Cerebellar nuclear complex (tissue), 1 donor: Measurements from ENCODE around the gene TMEM164.

Source experiments
- DNase-seq, 2 experiments: peaks; one replicate each; lab custom pipeline; 2025; lab: John Stamatoyannopoulos, UW

Gene TMEM164

GRCh38 chrX:110037178-110037577 is 34.3 kb downstream of the TMEM164 start:
- DNase-seq: no peak

GRCh38 chrX:110038900-110039299 is 36.0 kb downstream of the TMEM164 start:
- DNase-seq: no peak

- DNase-seq: no peak
Measured at GRCh38 chrX:110041980-110042379, 39.1 kb downstream of the TMEM164 start.

- no peak for DNase-seq
Measured at GRCh38 chrX:110042496-110042895, 39.6 kb downstream of the TMEM164 start.

GRCh38 chrX:110043506-110043905 is 40.6 kb downstream of the TMEM164 start:
- no peak for DNase-seq

GRCh38 chrX:110044346-110045249 is 41.7 kb downstream of the TMEM164 start:
- DNase-seq: peak in 1 of 2 experiments; percentile 4

- DNase-seq: peak; percentile 30 to 38
Measured at GRCh38 chrX:110045421-110045820, 42.5 kb downstream of the TMEM164 start.

- no peak for DNase-seq
Measured at GRCh38 chrX:110046001-110046400, 43.1 kb downstream of the TMEM164 start.

- DNase-seq: no peak
Measured at GRCh38 chrX:110046971-110047370, 44.1 kb downstream of the TMEM164 start.

GRCh38 chrX:110049096-110049495 is 46.2 kb downstream of the TMEM164 start:
- no peak for DNase-seq

- no peak for DNase-seq
Measured at GRCh38 chrX:110050386-110050785, 47.5 kb downstream of the TMEM164 start.

- no peak for DNase-seq
Measured at GRCh38 chrX:110050901-110051300, 48.0 kb downstream of the TMEM164 start.

- DNase-seq: no peak
Measured at GRCh38 chrX:110051559-110051958, 48.6 kb downstream of the TMEM164 start.

GRCh38 chrX:110052303-110052702 is 49.4 kb downstream of the TMEM164 start:
- no peak for DNase-seq

- no peak for DNase-seq
Measured at GRCh38 chrX:110053453-110053852, 50.5 kb downstream of the TMEM164 start.

GRCh38 chrX:110055616-110056015 is 52.7 kb downstream of the TMEM164 start:
- DNase-seq: no peak

GRCh38 chrX:110056419-110056818 is 53.5 kb downstream of the TMEM164 start:
- no peak for DNase-seq

- DNase-seq: no peak
Measured at GRCh38 chrX:110059410-110059809, 56.5 kb downstream of the TMEM164 start.

- no peak for DNase-seq
Measured at GRCh38 chrX:110060317-110060716, 57.4 kb downstream of the TMEM164 start.

- DNase-seq: no peak
Measured at GRCh38 chrX:110060846-110061537, 58.1 kb downstream of the TMEM164 start.

GRCh38 chrX:110062919-110063318 is 60.0 kb downstream of the TMEM164 start:
- no peak for DNase-seq

- no peak for DNase-seq
Measured at GRCh38 chrX:110066488-110067225, 63.7 kb downstream of the TMEM164 start.
